Activated CD4-positive, alpha-beta T cell treated with anti-CD3 and anti-CD28 coated beads for 36 hours (primary cell): ENCODE measurements around the gene ERMAP. TPM values are rescaled to one million over a fixed set of nuclear protein-coding genes. Genes with fewer than 3 reads are reported as not detected.
"Not testable (repeated sequence)": the region's sequence is repeated elsewhere in the genome, so short reads cannot be mapped to it uniquely, and the experiment has no call there.

Experiments
- ATAC-seq: fragments of 200-7000 bp; cut with Tn5 transposase; one replicate; pipeline ENCODE4 v1.10.0; 2021; ENCODE audit warnings: mild to moderate bottlenecking, moderate library complexity
- CTCF ChIA-PET: fragments of 350-600 bp; sonication (Branson Sonifier 250); formaldehyde crosslinking; loops from one replicate; lab custom pipeline; 2021; ENCODE audit warnings: antibody characterized with exemption; lab: Charles Lee
- POLR2A ChIA-PET: fragments of 350-600 bp; sonication (Branson Sonifier 250); formaldehyde crosslinking; loops from one replicate; lab custom pipeline; 2021; ENCODE audit warnings: antibody characterized with exemption, inconsistent platforms; lab: Charles Lee
- DNase-seq: peaks from one replicate; pipeline ENCODE4 v3.0.0-alpha.2; 2020
- H3K27ac Mint-ChIP-seq: one replicate; pipeline ENCODE4 v1.8.0; 2021; ENCODE audit warnings: mixed read lengths
- H3K27me3 Mint-ChIP-seq: one replicate; pipeline ENCODE4 v1.8.0; 2021; ENCODE audit warnings: mixed read lengths
- H3K36me3 Mint-ChIP-seq: one replicate; pipeline ENCODE4 v1.8.0; 2021; ENCODE audit warnings: low read depth, mixed read lengths
- H3K4me1 Mint-ChIP-seq: one replicate; pipeline ENCODE4 v1.8.0; 2021; ENCODE audit warnings: mixed read lengths
- H3K4me3 Mint-ChIP-seq: one replicate; pipeline ENCODE4 v1.8.0; 2021; ENCODE audit warnings: mild to moderate bottlenecking, moderate library complexity, mixed read lengths
- H3K9me3 Mint-ChIP-seq: one replicate; pipeline ENCODE4 v1.8.0; 2021; ENCODE audit warnings: low read depth, mixed read lengths
- intact Hi-C, 2 experiments: fragments of 100-400 bp; cut with DNase I in 1 of 2; cut with micrococcal nuclease in 1 of 2; formaldehyde crosslinking; loops; one replicate each; pipeline versions ENCODE4 v1.14.2 to v1.15.1; 2022 to 2024; cut with DNase I, micrococcal nuclease
- total RNA-seq, 2 experiments: library from RNA; stranded (reverse); gene quantifications; one replicate each; pipeline ENCODE4 v1.2.3, GENCODE V29; 2021

The ERMAP gene
- total RNA-seq, 2 experiments from 2014 or later, result 4.5 to 6.4 TPM

DNA sequence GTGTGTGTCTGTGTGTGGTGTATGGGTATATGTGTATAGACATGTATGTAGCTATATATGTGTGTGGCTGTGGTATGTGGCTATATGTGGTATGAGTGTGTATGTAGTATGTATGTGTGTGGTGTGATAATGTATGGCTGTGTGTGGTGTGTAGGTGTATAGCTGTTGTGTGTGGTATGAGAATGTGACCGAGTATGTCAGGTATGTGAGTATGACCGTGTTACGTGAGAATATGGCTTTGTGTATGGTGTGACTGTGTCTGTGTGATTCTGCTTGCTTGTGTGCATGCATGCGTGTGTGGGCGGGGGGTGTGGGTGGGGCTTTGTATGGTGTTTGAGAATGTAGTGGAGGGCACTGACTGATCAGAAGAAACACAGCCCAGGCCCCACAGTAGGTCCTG, 33.0 kb downstream of the ERMAP start:
- H3K4me3 Mint-ChIP-seq, result no peak overlapping the region
- DNase-seq, result peak; percentile 20
- CTCF ChIA-PET, result no interaction called here
- intact Hi-C loops, result loop anchor here in 1 of 2 experiments (5.0 to 10.0 kb wide), 4 partner anchors 515 to 1505 kb away; partner anchors contain the start of genes ELOVL1, ERI3, FOXJ3 and ST3GAL3
- POLR2A ChIA-PET, result interaction anchor here (0.7 kb wide), 1 partner anchor 126 kb away, joined by 3 read pairs; no protein-coding TSS in a partner anchor
- peaks cover 28% of the 10 kb centered on the region for H3K4me1 Mint-ChIP-seq
- H3K27ac Mint-ChIP-seq, result no peak overlapping the region
- ATAC-seq, result no peak
- H3K27me3 Mint-ChIP-seq, result no peaks in the 10 kb centered on the region
- H3K9me3 Mint-ChIP-seq, result peaks cover 10% of the 10 kb centered on the region
- peaks cover 36% of the 10 kb centered on the region for H3K36me3 Mint-ChIP-seq

DNA sequence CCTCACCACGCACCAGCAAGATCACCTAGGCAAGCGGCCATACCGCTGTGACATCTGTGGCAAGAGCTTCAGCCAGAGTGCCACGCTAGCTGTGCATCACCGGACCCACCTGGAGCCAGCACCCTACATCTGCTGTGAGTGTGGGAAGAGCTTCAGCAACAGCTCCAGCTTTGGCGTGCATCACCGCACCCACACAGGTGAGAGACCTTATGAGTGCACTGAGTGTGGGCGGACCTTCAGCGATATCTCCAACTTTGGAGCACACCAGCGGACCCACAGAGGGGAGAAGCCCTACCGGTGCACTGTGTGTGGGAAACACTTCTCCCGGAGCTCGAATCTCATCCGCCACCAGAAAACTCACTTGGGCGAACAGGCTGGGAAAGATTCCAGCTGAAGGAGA, 34.5 kb downstream of the ERMAP start:
- H3K4me3 Mint-ChIP-seq, result no peak overlapping the region
- ChIA-PET POLR2A (no interaction called here), CTCF (interaction anchor here (0.8 kb wide), 1 partner anchor 34 kb away, joined by 4 read pairs; the partner anchor contains the start of genes ERMAP and SVBP)
- DNase-seq (no peak), ATAC-seq (no peak)
- no peak overlapping the region for H3K27ac Mint-ChIP-seq
- H3K36me3 Mint-ChIP-seq, result peaks cover 36% of the 10 kb centered on the region
- H3K27me3 Mint-ChIP-seq, result no peaks in the 10 kb centered on the region
- peaks cover 10% of the 10 kb centered on the region for H3K9me3 Mint-ChIP-seq
- intact Hi-C loops, result no loop called here
- peaks cover 28% of the 10 kb centered on the region for H3K4me1 Mint-ChIP-seq

DNA sequence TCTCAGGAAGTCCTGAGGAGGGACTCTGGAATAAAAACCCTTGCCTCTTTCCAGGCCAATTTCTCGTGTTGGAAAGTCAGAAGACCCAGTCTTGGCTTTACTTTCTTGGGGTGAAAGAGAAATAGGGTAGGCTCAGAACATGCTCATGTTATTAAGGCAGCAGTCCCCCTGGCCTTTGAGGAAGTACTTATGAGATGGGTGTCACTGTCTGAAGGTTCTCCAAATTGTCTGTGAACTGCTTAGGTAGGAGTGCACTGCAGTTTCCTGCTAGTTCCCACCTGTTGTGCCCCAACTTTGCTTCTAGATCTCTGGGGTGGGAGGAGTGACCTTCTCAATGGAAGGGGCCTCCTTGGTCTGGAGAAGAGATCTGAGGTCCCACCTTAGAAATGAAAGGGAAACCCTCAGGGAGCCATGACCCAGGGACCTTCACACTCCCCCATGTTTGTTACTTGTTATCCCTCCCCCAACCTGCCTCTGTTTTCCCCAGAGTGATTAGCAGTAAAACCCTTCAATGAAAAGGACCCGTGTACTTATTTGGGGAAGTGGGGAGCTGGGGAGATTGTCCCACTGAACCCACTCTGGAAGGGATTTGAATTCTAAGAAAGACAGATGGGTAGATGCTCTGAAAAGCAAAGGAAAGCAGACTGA, 35.2 kb downstream of the ERMAP start:
- ChIA-PET CTCF (interaction anchor here (0.6 to 0.8 kb wide), 3 partner anchors 13 to 380 kb away, joined by 3 to 4 read pairs (median 3); partner anchors contain the start of genes ERMAP and SVBP), POLR2A (no interaction called here)

GRCh38 chr1:42852608-42852980, 35.7 kb downstream of the ERMAP start:
- Mint-ChIP-seq H3K9me3 (peaks cover 10% of the 10 kb centered on the region), H3K27me3 (no peaks in the 10 kb centered on the region), H3K4me3 (no peak overlapping the region), H3K4me1 (peaks cover 21% of the 10 kb centered on the region), H3K27ac (no peak overlapping the region), H3K36me3 (peaks cover 32% of the 10 kb centered on the region)
- CTCF ChIA-PET, result interaction anchor here (0.6 kb wide), 2 partner anchors 13 to 380 kb away, joined by 3 read pairs; no protein-coding TSS in a partner anchor
- ATAC-seq, result no peak
- POLR2A ChIA-PET, result no interaction called here
- intact Hi-C loops, result no loop called here
- DNase-seq, result no peak

More for the DNA sequence above, 35.2 kb downstream of the ERMAP start:
- Mint-ChIP-seq H3K36me3 (peaks cover 32% of the 10 kb centered on the region), H3K4me3 (no peak overlapping the region), H3K9me3 (peaks cover 10% of the 10 kb centered on the region), H3K27me3 (no peaks in the 10 kb centered on the region), H3K4me1 (peaks cover 26% of the 10 kb centered on the region), H3K27ac (no peak overlapping the region)
- intact Hi-C loops, result no loop called here
- no peak for ATAC-seq
- DNase-seq, result no peak

- ATAC-seq (no peak), DNase-seq (no peak)
- POLR2A ChIA-PET, result interaction anchor here (0.8 kb wide), 1 partner anchor 75 kb away, joined by 6 read pairs; no protein-coding TSS in a partner anchor
- H3K27me3 Mint-ChIP-seq, result no peaks in the 10 kb centered on the region
- H3K4me3 Mint-ChIP-seq, result no peak overlapping the region
- intact Hi-C loops, result no loop called here
- H3K9me3 Mint-ChIP-seq, result peaks cover 10% of the 10 kb centered on the region
- H3K36me3 Mint-ChIP-seq, result peaks cover 32% of the 10 kb centered on the region
- CTCF ChIA-PET, result no interaction called here
- peaks cover 14% of the 10 kb centered on the region for H3K4me1 Mint-ChIP-seq
- no peak overlapping the region for H3K27ac Mint-ChIP-seq
Observed at GRCh38 chr1:42853116-42853884, 36.4 kb downstream of the ERMAP start.

DNA sequence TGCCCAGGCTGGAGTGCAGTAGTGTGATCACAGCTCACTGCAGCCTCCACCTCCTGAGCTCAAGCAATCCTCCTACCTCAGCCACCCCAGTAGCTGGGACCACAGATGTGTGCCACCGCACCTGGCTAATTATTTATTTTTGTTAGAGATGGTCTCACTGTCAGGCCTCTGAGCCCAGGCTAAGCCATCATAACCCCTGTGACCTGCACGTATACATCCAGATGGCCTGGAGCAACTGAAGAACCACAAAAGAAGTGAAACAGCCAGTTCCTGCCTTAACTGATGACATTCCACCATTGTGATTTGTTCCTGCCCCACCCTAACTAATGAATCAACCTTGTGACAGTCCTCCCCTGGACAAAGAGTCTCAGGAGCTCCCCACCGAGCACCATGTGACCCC, 39.6 kb downstream of the ERMAP start:
- CTCF ChIA-PET, POLR2A ChIA-PET, H3K27ac Mint-ChIP-seq, H3K4me1 Mint-ChIP-seq, intact Hi-C loops, ATAC-seq, H3K4me3 Mint-ChIP-seq, DNase-seq, H3K36me3 Mint-ChIP-seq: not testable (repeated sequence)
- peaks cover 16% of the 10 kb centered on the region for H3K27me3 Mint-ChIP-seq
- peaks cover 15% of the 10 kb centered on the region for H3K9me3 Mint-ChIP-seq

DNA sequence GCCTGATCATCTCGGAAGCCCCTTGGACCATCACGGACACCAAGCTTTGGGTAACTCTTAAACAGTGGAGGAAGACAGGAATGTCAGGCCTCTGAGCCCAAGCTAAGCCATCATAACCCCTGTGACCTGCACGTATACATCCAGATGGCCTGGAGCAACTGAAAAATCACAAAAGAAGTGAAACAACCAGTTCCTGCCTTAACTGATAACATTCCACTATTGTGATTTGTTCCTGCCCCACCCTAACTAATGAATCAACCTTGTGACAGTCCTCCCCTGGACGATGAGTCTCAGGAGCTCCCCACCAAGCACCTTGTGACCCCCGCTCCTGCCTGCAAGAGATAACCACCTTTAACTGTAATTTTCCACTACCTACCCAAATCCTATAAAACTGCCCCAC, 42.4 kb downstream of the ERMAP start:
- ATAC-seq, DNase-seq, H3K4me3 Mint-ChIP-seq, H3K4me1 Mint-ChIP-seq, H3K27ac Mint-ChIP-seq, H3K36me3 Mint-ChIP-seq, POLR2A ChIA-PET, intact Hi-C loops: not testable (repeated sequence)
- CTCF ChIA-PET, result interaction anchor here (0.7 to 1.1 kb wide), 2 partner anchors 51 to 79 kb away, joined by 3 to 4 read pairs; no protein-coding TSS in a partner anchor
- Mint-ChIP-seq H3K9me3 (peaks cover 11% of the 10 kb centered on the region), H3K27me3 (peaks cover 24% of the 10 kb centered on the region)

DNA sequence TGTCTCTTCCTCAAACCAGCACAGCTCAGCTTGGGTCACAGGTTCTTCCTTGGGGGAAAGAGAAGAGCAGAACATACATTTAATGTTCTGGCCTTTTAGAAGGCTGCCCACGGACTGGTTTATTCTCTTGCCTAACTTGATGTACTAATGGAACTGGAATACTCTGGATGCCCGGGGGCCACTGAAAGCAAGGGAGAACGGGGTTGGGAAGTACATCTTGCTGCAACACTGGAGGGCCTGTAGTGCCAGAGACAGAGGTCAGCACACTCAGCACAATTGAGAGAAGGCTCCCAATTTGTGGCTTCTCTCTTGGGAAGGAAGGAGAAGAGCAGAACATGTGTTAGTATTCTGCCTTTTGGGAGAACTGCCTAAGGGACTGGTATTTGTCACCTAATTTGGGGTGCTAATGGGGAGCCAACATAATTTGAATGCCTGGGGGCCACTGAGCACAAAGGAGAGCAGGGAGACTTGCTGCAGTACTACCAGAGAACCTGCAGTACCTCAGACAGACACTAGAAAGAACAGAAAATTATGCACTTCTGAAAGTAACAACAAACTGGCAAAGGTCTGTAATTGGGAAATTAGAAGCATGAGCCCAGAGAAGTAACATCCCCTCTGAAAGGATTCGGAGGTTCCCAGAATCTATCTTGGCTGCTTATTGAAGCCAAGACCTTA, 43.6 kb downstream of the ERMAP start:
- no peak for DNase-seq
- H3K27me3 Mint-ChIP-seq, result peaks cover 24% of the 10 kb centered on the region
- ChIA-PET POLR2A (no interaction called here), CTCF (interaction anchor here (0.5 kb wide), 1 partner anchor 63 kb away, joined by 3 read pairs; no protein-coding TSS in a partner anchor)
- H3K27ac Mint-ChIP-seq, result no peak overlapping the region
- H3K4me3 Mint-ChIP-seq, result no peak overlapping the region
- intact Hi-C loops, result no loop called here
- peaks cover 11% of the 10 kb centered on the region for H3K9me3 Mint-ChIP-seq
- H3K4me1 Mint-ChIP-seq, result no peaks in the 10 kb centered on the region
- ATAC-seq, result no peak
- no peaks in the 10 kb centered on the region for H3K36me3 Mint-ChIP-seq

DNA sequence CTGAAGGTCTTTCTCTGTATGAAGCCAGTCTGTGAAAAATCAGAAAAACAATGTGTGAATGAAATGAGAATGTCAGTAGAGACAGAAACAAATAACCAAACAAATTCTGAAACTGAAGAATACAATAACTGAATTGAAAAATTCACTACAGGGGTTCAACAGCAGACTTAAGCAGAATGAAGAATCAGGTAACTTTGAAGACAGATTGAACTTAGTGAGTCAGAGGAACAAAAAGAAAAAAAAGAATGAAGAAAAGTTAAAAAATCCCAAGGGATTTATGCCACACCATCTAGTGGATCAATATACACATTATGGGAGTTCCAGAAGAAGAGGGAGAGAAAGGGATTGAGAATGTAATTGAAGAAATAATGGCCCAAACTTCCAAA, 44.1 kb downstream of the ERMAP start:
- CTCF ChIA-PET, result interaction anchor here (0.6 to 1.0 kb wide), 2 partner anchors 213 to 301 kb away, joined by 3 to 7 read pairs; no protein-coding TSS in a partner anchor
- no peak for ATAC-seq
- no peak overlapping the region for H3K4me3 Mint-ChIP-seq

DNA sequence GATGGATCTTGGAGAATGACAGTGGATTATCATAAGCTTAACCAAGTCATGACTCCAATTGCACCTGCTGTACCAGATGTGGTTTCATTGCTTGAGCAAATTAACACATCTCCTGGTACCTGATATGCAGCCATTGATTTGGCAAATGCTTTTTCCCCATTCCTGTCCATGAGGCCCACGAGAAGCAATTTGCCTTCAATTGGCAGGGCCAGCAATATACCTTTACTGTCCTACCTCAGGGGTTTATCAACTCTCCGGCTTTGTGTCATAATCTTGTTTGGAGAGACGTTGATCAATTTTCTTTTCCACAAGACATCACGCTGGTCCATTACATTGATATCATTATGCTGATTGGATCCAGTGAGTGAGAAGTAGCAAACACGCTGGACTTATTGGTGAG, 49.6 kb downstream of the ERMAP start:
- ChIA-PET CTCF (no interaction called here), POLR2A (no interaction called here)
- Mint-ChIP-seq H3K36me3 (no peaks in the 10 kb centered on the region), H3K4me1 (no peaks in the 10 kb centered on the region), H3K4me3 (no peak overlapping the region), H3K27me3 (peaks cover 8% of the 10 kb centered on the region), H3K9me3 (no peaks in the 10 kb centered on the region), H3K27ac (no peak overlapping the region)
- DNase-seq, result no peak
- intact Hi-C loops, result no loop called here
- no peak for ATAC-seq

More for the DNA sequence above, 44.1 kb downstream of the ERMAP start:
- Mint-ChIP-seq H3K27me3 (peaks cover 24% of the 10 kb centered on the region), H3K4me1 (no peaks in the 10 kb centered on the region), H3K9me3 (peaks cover 11% of the 10 kb centered on the region), H3K36me3 (no peaks in the 10 kb centered on the region), H3K27ac (no peak overlapping the region)
- intact Hi-C loops, result no loop called here
- POLR2A ChIA-PET, result no interaction called here
- DNase-seq, result no peak

DNA sequence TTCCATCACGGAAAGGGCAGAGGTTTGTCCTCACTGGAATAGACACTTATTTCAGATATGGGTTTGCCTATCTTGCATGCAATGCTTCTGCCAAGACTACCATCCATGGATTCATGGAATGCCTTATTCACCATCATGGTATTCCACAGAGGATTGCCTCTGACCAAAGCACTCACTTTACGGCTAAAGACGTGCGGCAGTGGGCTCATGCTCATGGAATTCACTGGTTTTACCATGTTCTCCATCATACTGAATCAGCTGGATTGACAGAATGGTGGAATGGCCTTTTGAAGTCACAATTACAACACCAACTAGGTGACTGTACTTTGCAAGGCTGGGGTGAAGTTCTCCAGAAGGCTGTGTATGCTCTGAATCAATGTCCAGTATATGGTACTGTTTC, 51.5 kb downstream of the ERMAP start:
- H3K27me3 Mint-ChIP-seq, ATAC-seq, H3K36me3 Mint-ChIP-seq, H3K27ac Mint-ChIP-seq, CTCF ChIA-PET, POLR2A ChIA-PET, H3K4me1 Mint-ChIP-seq, H3K9me3 Mint-ChIP-seq, H3K4me3 Mint-ChIP-seq, DNase-seq, intact Hi-C loops: not testable (repeated sequence)
